ENCODE data around the gene MEGF8. TPM values are rescaled to one million over a fixed set of nuclear protein-coding genes. Genes with fewer than 3 reads are reported as not detected.
A peak's percentile ranks its signal among the peaks of the same experiment; 100 is the strongest.
"Not testable (repeated sequence)": the region's sequence is repeated elsewhere in the genome, so short reads cannot be mapped to it uniquely, and the experiment has no call there.

MEGF8 gene
- total and polyA plus RNA-seq, 2 donors (not counting 3 experiments of a cell fraction or from before 2014, with no cell fraction given) = 20.6 to 39.6 TPM

DNA sequence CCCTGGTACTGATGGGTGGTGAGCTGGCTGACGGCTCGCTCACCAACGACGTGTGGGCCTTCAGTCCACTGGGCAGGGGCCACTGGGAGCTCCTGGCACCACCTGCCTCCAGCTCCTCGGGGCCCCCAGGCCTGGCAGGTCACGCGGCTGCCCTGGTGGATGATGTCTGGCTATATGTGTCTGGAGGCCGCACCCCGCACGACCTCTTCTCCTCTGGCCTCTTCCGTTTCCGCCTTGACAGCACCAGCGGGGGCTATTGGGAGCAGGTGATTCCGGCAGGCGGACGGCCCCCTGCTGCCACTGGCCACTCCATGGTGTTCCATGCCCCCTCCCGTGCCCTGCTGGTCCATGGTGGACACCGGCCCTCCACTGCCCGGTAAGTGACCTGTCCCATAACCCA, 10.5 kb downstream of the MEGF8 start:
- no peak overlapping the region for H3K9ac ChIP-seq (replicated peaks; ENCODE audit: extremely low read depth, insufficient read depth, low read length)
- H3K36me3 ChIP-seq (ENCODE audit: control insufficient read depth in 2 of 2, extremely low read depth in 1 of 2, insufficient read depth in 2 of 2, low read length in 2 of 2) = peaks cover 0 to 7% of the 10 kb centered on the region in 2 experiments
- ChIA-PET CTCF (no interaction called here), POLR2A (no interaction called here)
- H2AFZ ChIP-seq (ENCODE audit: low read depth, low read length) = no peak overlapping the region
- FAIRE-seq = no peak
- no peak overlapping the region for H3K4me2 ChIP-seq (ENCODE audit: insufficient read depth, low read length)
- intact Hi-C loops (cut with micrococcal nuclease) = no loop called here
- no peak overlapping the region for H3K27ac ChIP-seq (ENCODE audit: insufficient read depth, low read depth, low read length)
- H3K4me1 ChIP-seq (ENCODE audit: control insufficient read depth, extremely low read depth, insufficient read depth, low read length) = no peaks in the 10 kb centered on the region
- no peaks in the 10 kb centered on the region for H3K79me2 ChIP-seq (ENCODE audit: control insufficient read depth, insufficient read depth, low read length)
- H3K4me3 ChIP-seq (replicated peaks in 1 of 3; ENCODE audit: insufficient read depth in 1 of 3, low read depth in 1 of 3, low read length in 3 of 3) = no peak overlapping the region
- dilution Hi-C loops (cut with MboI; ENCODE audit: extremely low pct_ligation_motif_present, low sequenced_read_pairs) = no loop called here
- H3K9me3 ChIP-seq (replicated peaks; ENCODE audit: control insufficient read depth, insufficient read depth, low read length) = no peaks in the 10 kb centered on the region
- H3K27me3 ChIP-seq (ENCODE audit: control insufficient read depth in 2 of 2, insufficient read depth in 2 of 2, low read length in 2 of 2) = no peaks in the 10 kb centered on the region
- TSS peak; percentile 27 for BruUV-seq (replicated peaks)
- DNase-seq (ENCODE audit: low read depth, low spot score) = no peak
- no peaks in the 10 kb centered on the region for H4K20me1 ChIP-seq (replicated peaks; ENCODE audit: control insufficient read depth, extremely low read depth, insufficient read depth, low read length)
- TF ChIP-seq, protein P1, sequence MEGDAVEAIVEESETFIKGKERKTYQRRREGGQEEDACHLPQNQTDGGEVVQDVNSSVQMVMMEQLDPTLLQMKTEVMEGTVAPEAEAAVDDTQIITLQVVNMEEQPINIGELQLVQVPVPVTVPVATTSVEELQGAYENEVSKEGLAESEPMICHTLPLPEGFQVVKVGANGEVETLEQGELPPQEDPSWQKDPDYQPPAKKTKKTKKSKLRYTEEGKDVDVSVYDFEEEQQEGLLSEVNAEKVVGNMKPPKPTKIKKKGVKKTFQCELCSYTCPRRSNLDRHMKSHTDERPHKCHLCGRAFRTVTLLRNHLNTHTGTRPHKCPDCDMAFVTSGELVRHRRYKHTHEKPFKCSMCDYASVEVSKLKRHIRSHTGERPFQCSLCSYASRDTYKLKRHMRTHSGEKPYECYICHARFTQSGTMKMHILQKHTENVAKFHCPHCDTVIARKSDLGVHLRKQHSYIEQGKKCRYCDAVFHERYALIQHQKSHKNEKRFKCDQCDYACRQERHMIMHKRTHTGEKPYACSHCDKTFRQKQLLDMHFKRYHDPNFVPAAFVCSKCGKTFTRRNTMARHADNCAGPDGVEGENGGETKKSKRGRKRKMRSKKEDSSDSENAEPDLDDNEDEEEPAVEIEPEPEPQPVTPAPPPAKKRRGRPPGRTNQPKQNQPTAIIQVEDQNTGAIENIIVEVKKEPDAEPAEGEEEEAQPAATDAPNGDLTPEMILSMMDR (IDR thresholded peaks at IDR 0.05; ENCODE audit: extremely low read depth in 1 of 2, insufficient read depth in 1 of 2, low read depth in 1 of 2, low read length in 2 of 2) = no peak
- no peak for TF ChIP-seq FOS (IDR thresholded peaks at IDR 0.05; ENCODE audit: borderline replicate concordance, insufficient read depth, low read length)
- no peaks in the 10 kb centered on the region for H3K9me1 ChIP-seq (replicated peaks; ENCODE audit: control insufficient read depth, extremely low read depth, insufficient read depth, low read length)

DNA sequence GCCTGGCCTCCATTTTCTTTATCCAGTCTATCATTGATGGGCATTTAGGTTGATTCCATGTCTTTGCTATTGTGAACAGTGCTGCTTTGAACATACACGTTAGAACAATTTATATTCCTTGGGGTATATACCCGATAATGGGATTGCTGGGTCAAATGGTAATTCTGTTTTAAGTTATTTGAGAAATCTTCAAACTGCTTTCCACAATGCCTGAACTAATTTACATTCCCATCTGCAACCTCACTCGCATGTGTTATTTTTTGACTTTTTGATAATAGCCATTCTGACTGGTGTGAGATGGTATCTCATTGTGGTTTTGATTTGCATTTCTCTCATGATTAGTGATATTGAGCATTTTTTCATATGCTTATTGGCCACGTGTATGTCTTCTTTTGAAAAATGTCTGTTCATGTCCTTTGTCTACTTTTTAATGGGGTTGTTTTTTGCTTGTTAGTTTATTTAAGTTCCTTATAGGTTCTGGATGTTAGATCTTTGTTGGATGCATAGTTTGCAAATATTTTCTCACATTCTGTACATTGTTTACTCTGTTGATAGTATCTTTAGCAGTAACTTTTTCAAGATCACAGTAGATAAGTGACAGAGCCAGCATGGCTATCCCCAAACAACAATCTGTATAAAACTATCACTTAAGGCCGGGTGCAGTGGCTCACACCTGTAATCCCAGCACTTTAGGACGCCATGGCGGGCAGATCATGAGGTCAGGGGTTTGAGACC, 13.9 kb downstream of the MEGF8 start:
- H3K4me2 ChIP-seq (ENCODE audit: insufficient read depth, low read length); H3K79me2 ChIP-seq (ENCODE audit: control insufficient read depth, insufficient read depth, low read length); H3K4me3 ChIP-seq (replicated peaks in 1 of 3; ENCODE audit: insufficient read depth in 1 of 3, low read depth in 1 of 3, low read length in 3 of 3); H3K9me1 ChIP-seq (replicated peaks; ENCODE audit: control insufficient read depth, extremely low read depth, insufficient read depth, low read length); H4K20me1 ChIP-seq (replicated peaks; ENCODE audit: control insufficient read depth, extremely low read depth, insufficient read depth, low read length); FAIRE-seq; dilution Hi-C loops (cut with MboI; ENCODE audit: extremely low pct_ligation_motif_present, low sequenced_read_pairs); H3K9me3 ChIP-seq (replicated peaks; ENCODE audit: control insufficient read depth, insufficient read depth, low read length); POLR2A ChIA-PET; BruUV-seq (replicated peaks); H3K4me1 ChIP-seq (ENCODE audit: control insufficient read depth, extremely low read depth, insufficient read depth, low read length); CTCF ChIA-PET; H3K27ac ChIP-seq (ENCODE audit: insufficient read depth, low read depth, low read length); H3K9ac ChIP-seq (replicated peaks; ENCODE audit: extremely low read depth, insufficient read depth, low read length); DNase-seq (ENCODE audit: low read depth, low spot score); H2AFZ ChIP-seq (ENCODE audit: low read depth, low read length); H3K27me3 ChIP-seq (ENCODE audit: control insufficient read depth in 2 of 2, insufficient read depth in 2 of 2, low read length in 2 of 2); intact Hi-C loops (cut with micrococcal nuclease): not testable (repeated sequence)
- peaks cover 0 to 11% of the 10 kb centered on the region in 2 experiments for H3K36me3 ChIP-seq (ENCODE audit: control insufficient read depth in 2 of 2, extremely low read depth in 1 of 2, insufficient read depth in 2 of 2, low read length in 2 of 2)

DNA sequence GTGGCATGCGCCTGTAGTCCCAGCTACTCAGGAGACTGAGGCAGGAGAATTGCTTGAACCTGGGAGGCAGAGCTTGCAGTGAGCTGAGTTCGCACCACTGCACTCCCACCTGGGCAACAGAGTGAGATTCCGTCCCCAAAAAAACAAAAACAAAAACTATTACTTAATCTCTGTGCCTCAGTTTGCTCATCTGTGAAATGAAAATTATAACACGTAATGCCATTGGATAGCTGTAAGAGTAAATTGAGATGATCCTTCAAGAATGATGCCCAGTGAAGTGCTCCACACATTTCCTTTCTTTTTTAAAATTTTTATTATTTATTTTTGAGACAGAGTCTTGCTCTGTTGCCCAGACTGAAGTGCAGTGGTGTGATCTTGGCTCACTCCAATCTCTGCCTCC, 14.5 kb downstream of the MEGF8 start:
- H3K4me3 ChIP-seq (replicated peaks in 1 of 3; ENCODE audit: insufficient read depth in 1 of 3, low read depth in 1 of 3, low read length in 3 of 3); DNase-seq (ENCODE audit: low read depth, low spot score); H2AFZ ChIP-seq (ENCODE audit: low read depth, low read length); H3K9ac ChIP-seq (replicated peaks; ENCODE audit: extremely low read depth, insufficient read depth, low read length); H3K4me1 ChIP-seq (ENCODE audit: control insufficient read depth, extremely low read depth, insufficient read depth, low read length); H4K20me1 ChIP-seq (replicated peaks; ENCODE audit: control insufficient read depth, extremely low read depth, insufficient read depth, low read length); H3K4me2 ChIP-seq (ENCODE audit: insufficient read depth, low read length); CTCF ChIA-PET; H3K27me3 ChIP-seq (ENCODE audit: control insufficient read depth in 2 of 2, insufficient read depth in 2 of 2, low read length in 2 of 2); dilution Hi-C loops (cut with MboI; ENCODE audit: extremely low pct_ligation_motif_present, low sequenced_read_pairs); H3K79me2 ChIP-seq (ENCODE audit: control insufficient read depth, insufficient read depth, low read length); H3K9me3 ChIP-seq (replicated peaks; ENCODE audit: control insufficient read depth, insufficient read depth, low read length); BruUV-seq (replicated peaks); intact Hi-C loops (cut with micrococcal nuclease); H3K9me1 ChIP-seq (replicated peaks; ENCODE audit: control insufficient read depth, extremely low read depth, insufficient read depth, low read length); FAIRE-seq; POLR2A ChIA-PET; H3K27ac ChIP-seq (ENCODE audit: insufficient read depth, low read depth, low read length): not testable (repeated sequence)
- H3K36me3 ChIP-seq (ENCODE audit: control insufficient read depth in 2 of 2, extremely low read depth in 1 of 2, insufficient read depth in 2 of 2, low read length in 2 of 2) = peaks cover 0 to 11% of the 10 kb centered on the region in 2 experiments

Data from endothelial cell of umbilical vein (primary cell).